Measurements from ENCODE around the gene NPC2.
"Not testable (repeated sequence)": the region's sequence is repeated elsewhere in the genome, so short reads cannot be mapped to it uniquely, and the experiment has no call there.

GRCh38 chr14:74454397-74454796 is 38.7 kb downstream of the NPC2 start:
- TF ChIP-seq POLR2A, CTCF (IDR thresholded peaks at IDR 0.05): not testable (repeated sequence)

All from lower leg skin (tissue), 3 donors.